NCI-H510A (cell line): Measurements from ENCODE around the gene POLG.

Experiments used
- DNase-seq: peaks from one replicate; lab custom pipeline; 2025; lab: John Stamatoyannopoulos, UW

Gene POLG

GRCh38 chr15:89370120-89370977, 35.7 kb upstream of the POLG start:
- no peak for DNase-seq

- DNase-seq = no peak
Observed at GRCh38 chr15:89369341-89369947, 34.8 kb upstream of the POLG start.

GRCh38 chr15:89368566-89369223, 34.1 kb upstream of the POLG start:
- no peak for DNase-seq

- no peak for DNase-seq
Observed at GRCh38 chr15:89367485-89368451, 33.1 kb upstream of the POLG start.

- DNase-seq = no peak
Observed at GRCh38 chr15:89366656-89367393, 32.2 kb upstream of the POLG start.

- no peak for DNase-seq
Observed at GRCh38 chr15:89365462-89366065, 30.9 kb upstream of the POLG start.

- DNase-seq = no peak
Observed at GRCh38 chr15:89364741-89365450, 30.3 kb upstream of the POLG start.

GRCh38 chr15:89364341-89364740, 29.7 kb upstream of the POLG start:
- no peak for DNase-seq

GRCh38 chr15:89363770-89364169, 29.1 kb upstream of the POLG start:
- no peak for DNase-seq

GRCh38 chr15:89363133-89363532, 28.5 kb upstream of the POLG start:
- no peak for DNase-seq

GRCh38 chr15:89362203-89363101, 27.8 kb upstream of the POLG start:
- no peak for DNase-seq

- no peak for DNase-seq
Observed at GRCh38 chr15:89361451-89362202, 27.0 kb upstream of the POLG start.

GRCh38 chr15:89360294-89360971, 25.8 kb upstream of the POLG start:
- DNase-seq = no peak

GRCh38 chr15:89359471-89360293, 25.1 kb upstream of the POLG start:
- DNase-seq = no peak

GRCh38 chr15:89358755-89359439, 24.3 kb upstream of the POLG start:
- no peak for DNase-seq

- DNase-seq = no peak
Observed at GRCh38 chr15:89358435-89358754, 23.8 kb upstream of the POLG start.
